Ishikawa (cell line): ENCODE results near the gene DSCAML1.

Experiments used
- CEBPB ChIP-seq: IDR thresholded peaks from 2 replicates; pipeline ENCODE4 v1.6.1; 2012
- CREB1 ChIP-seq: IDR thresholded peaks from 2 replicates; pipeline ENCODE4 v1.6.1; 2012; ENCODE audit warnings: low read depth
- EGR1 ChIP-seq: IDR thresholded peaks from 2 replicates; pipeline ENCODE4 v1.6.1; 2012
- EP300 ChIP-seq: IDR thresholded peaks from 2 replicates; pipeline ENCODE4 v1.6.1; 2012; ENCODE audit warnings: borderline replicate concordance
- FOXM1 ChIP-seq: IDR thresholded peaks from 2 replicates; pipeline ENCODE4 v1.6.1; 2012; ENCODE audit warnings: low read depth, borderline replicate concordance
- NFIC ChIP-seq: IDR thresholded peaks from 2 replicates; pipeline ENCODE4 v1.6.1; 2012
- RAD21 ChIP-seq: IDR thresholded peaks from 2 replicates; pipeline ENCODE4 v1.6.1; 2012; ENCODE audit warnings: low read depth
- TAF1 ChIP-seq: IDR thresholded peaks from 2 replicates; pipeline ENCODE4 v1.6.1; 2012; ENCODE audit warnings: low read depth, mild to moderate bottlenecking
- TCF12 ChIP-seq: IDR thresholded peaks from 2 replicates; pipeline ENCODE4 v1.6.1; 2012; ENCODE audit warnings: low read depth
- TEAD4 ChIP-seq: IDR thresholded peaks from 2 replicates; pipeline ENCODE4 v1.6.1; 2012
- YY1 ChIP-seq: IDR thresholded peaks from 2 replicates; pipeline ENCODE4 v1.6.1; 2012; ENCODE audit warnings: low read depth
- ZBTB7A ChIP-seq: IDR thresholded peaks from 2 replicates; pipeline ENCODE4 v1.6.1; 2012; ENCODE audit warnings: low read depth
- TF ChIP-seq, protein P1 (sequence below): IDR thresholded peaks from 2 replicates; pipeline ENCODE4 v1.6.1; 2012; ENCODE audit warnings: low read depth, mild to moderate bottlenecking
- TF ChIP-seq, protein P2 (sequence below): IDR thresholded peaks from 2 replicates; pipeline ENCODE4 v1.6.1; 2012
- TF ChIP-seq, protein P3 (sequence below): IDR thresholded peaks from 2 replicates; pipeline ENCODE4 v1.6.1; 2012

DSCAML1 gene

DNA sequence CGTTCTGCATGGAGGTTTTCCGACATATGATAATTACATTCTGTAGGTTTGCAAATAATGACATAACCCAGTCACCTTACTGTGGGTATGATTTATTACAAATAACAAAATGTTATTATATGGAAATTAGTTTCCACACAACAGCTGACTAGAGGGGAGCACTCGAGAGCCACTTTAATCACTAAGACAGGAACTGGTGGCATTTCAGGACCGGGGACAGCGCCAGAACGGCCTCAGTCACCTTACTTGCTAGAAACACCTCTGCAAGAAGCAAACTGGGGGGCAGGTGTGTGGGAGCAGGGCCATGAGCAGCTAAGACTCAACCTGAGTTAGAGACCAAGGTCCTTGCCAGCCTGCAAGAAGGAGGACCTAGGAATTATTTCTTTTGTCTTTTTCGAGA lies 199.9 kb downstream of the DSCAML1 start:
- TF ChIP-seq, protein P1, sequence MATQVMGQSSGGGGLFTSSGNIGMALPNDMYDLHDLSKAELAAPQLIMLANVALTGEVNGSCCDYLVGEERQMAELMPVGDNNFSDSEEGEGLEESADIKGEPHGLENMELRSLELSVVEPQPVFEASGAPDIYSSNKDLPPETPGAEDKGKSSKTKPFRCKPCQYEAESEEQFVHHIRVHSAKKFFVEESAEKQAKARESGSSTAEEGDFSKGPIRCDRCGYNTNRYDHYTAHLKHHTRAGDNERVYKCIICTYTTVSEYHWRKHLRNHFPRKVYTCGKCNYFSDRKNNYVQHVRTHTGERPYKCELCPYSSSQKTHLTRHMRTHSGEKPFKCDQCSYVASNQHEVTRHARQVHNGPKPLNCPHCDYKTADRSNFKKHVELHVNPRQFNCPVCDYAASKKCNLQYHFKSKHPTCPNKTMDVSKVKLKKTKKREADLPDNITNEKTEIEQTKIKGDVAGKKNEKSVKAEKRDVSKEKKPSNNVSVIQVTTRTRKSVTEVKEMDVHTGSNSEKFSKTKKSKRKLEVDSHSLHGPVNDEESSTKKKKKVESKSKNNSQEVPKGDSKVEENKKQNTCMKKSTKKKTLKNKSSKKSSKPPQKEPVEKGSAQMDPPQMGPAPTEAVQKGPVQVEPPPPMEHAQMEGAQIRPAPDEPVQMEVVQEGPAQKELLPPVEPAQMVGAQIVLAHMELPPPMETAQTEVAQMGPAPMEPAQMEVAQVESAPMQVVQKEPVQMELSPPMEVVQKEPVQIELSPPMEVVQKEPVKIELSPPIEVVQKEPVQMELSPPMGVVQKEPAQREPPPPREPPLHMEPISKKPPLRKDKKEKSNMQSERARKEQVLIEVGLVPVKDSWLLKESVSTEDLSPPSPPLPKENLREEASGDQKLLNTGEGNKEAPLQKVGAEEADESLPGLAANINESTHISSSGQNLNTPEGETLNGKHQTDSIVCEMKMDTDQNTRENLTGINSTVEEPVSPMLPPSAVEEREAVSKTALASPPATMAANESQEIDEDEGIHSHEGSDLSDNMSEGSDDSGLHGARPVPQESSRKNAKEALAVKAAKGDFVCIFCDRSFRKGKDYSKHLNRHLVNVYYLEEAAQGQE, result peak; percentile 94
- TF ChIP-seq EGR1, result no peak

DNA sequence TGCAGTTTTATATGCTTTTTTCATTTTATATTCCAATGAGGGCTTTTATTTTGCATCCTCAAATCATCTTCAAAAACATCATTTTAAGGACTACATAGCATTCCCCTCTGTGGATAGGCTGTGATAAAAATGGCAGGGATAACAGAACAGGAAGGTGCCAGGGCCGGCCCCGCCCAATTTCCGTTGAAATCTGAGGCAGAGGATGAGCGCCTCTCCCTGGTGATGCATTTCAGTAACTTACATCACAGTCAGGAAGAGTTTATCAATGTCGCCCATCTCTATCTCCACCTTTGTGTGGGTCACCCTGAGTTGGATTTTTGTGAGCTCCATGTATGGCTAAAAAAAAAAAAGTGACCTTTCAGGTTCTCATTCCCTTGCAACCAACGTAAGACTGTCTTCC lies 201.6 kb downstream of the DSCAML1 start:
- TF ChIP-seq FOXM1 (no peak), TCF12 (no peak), CREB1 (no peak), TEAD4 (no peak), CEBPB (no peak), YY1 (no peak), EP300 (no peak), NFIC (no peak), ZBTB7A (no peak), TAF1 (no peak), RAD21 (no peak), EGR1 (no peak)
- TF ChIP-seq, protein P1, result no peak
- TF ChIP-seq, protein P2, sequence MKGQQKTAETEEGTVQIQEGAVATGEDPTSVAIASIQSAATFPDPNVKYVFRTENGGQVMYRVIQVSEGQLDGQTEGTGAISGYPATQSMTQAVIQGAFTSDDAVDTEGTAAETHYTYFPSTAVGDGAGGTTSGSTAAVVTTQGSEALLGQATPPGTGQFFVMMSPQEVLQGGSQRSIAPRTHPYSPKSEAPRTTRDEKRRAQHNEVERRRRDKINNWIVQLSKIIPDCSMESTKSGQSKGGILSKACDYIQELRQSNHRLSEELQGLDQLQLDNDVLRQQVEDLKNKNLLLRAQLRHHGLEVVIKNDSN, result no peak
- TF ChIP-seq, protein P3, sequence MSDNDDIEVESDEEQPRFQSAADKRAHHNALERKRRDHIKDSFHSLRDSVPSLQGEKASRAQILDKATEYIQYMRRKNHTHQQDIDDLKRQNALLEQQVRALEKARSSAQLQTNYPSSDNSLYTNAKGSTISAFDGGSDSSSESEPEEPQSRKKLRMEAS, result no peak

DNA sequence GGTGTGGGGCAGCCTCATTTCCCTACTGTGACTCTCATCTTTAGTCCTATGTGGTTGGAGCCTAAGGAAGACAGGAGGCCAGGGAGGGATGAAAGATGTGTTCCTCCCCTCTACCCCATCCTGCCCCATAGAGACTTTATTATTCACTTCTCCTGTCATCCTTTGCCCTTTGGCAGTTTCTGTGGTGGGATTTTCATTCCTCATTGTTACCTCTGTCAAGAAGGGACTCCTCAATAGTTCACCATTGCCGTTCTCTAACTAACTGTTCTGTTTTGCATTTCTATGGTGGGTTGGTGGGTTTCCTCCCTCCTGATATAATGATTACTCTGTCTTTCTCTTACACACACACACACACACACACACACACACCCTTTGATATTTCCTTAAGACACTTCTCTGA lies 202.3 kb downstream of the DSCAML1 start:
- no peak for TF ChIP-seq CREB1
- TF ChIP-seq EGR1, result no peak
- no peak for TF ChIP-seq TCF12
- TF ChIP-seq, protein P3, result no peak
- TF ChIP-seq RAD21, result no peak
- TF ChIP-seq NFIC, result no peak
- TF ChIP-seq CEBPB, result no peak
- TF ChIP-seq, protein P1, result no peak
- TF ChIP-seq, protein P2, result no peak
- TF ChIP-seq FOXM1, result no peak
- no peak for TF ChIP-seq EP300
- TF ChIP-seq YY1, result no peak
- no peak for TF ChIP-seq TAF1
- TF ChIP-seq TEAD4, result no peak
- TF ChIP-seq ZBTB7A, result no peak

DNA sequence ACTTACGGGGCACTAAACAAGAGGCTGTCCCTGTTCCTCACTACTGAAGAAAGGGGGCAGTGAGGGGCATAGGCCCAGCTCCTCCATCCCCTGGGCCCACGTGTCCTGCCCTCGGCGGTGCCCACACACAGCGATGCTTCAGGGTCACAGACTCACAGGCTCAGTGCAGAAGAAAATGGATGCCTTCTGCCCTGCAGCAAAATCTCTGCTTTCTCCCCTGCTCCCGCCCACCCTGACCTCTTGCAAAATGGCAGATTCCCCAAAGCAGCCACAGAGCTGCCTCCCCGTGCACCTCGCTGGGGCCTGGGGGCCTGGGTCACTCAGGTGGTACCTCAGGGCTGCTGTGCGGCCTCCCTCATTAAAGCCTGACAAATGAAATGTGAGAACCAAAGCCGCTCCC lies 204.0 kb downstream of the DSCAML1 start:
- TF ChIP-seq CREB1 (no peak), TCF12 (no peak), FOXM1 (no peak), TAF1 (no peak), ZBTB7A (no peak), TEAD4 (no peak), NFIC (no peak), CEBPB (no peak), RAD21 (no peak), EGR1 (no peak), EP300 (no peak), YY1 (no peak)
- TF ChIP-seq, protein P3, result no peak
- TF ChIP-seq, protein P1, result no peak
- TF ChIP-seq, protein P2, result no peak
